K562 (cell line): ENCODE results near the gene KLRC3. TPM values are rescaled to one million over a fixed set of nuclear protein-coding genes. Genes with fewer than 3 reads are reported as not detected.

Experiments
- ATF3 ChIP-seq, 2 experiments: fragments of 450-650 bp in 1 of 2; sonication (generic) in 1 of 2; formaldehyde crosslinking in 1 of 2; IDR thresholded peaks in 1 of 2; conservative IDR thresholded peaks in 1 of 2; 2 replicates each; pipeline versions ENCODE4 v1.6.1 to v1.8.1; 2016 to 2023; ENCODE audit warnings: mild to moderate bottlenecking in 2 of 2, moderate library complexity in 2 of 2, inconsistent platforms in 1 of 2, missing genetic modification reagents in 1 of 2
- HDAC1 ChIP-seq, 2 experiments: fragments of 450-650 bp; IDR thresholded peaks; 2 replicates each; pipeline ENCODE4 v1.6.1; 2016 to 2017; ENCODE audit warnings: inconsistent platforms in 1 of 2, mild to moderate bottlenecking in 1 of 2, moderate library complexity in 1 of 2
- NBN ChIP-seq: fragments of 450-650 bp; IDR thresholded peaks from 2 replicates; pipeline ENCODE4 v1.6.1; 2016; ENCODE audit warnings: low read depth, mild to moderate bottlenecking
- SMAD4 ChIP-seq: fragments of 250-450 bp; sonication (Bioruptor Pico); conservative IDR thresholded peaks from 2 replicates; pipeline ENCODE4 v1.8.0; 2021; ENCODE audit warnings: inconsistent platforms, mild to moderate bottlenecking, moderate library complexity
- SMARCA4 ChIP-seq: fragments of 450-650 bp; IDR thresholded peaks from 2 replicates; pipeline ENCODE4 v1.6.1; 2016
- TAL1 ChIP-seq: fragments of 450-650 bp; IDR thresholded peaks from 2 replicates; pipeline ENCODE4 v1.6.1; 2016; ENCODE audit warnings: mild to moderate bottlenecking
- TRIM24 ChIP-seq, 2 experiments: fragments of 450-650 bp; IDR thresholded peaks; 2 replicates each; pipeline ENCODE4 v1.6.1; 2016
- ZBTB40 ChIP-seq, 2 experiments: fragments of 450-650 bp in 1 of 2; sonication (generic) in 1 of 2; formaldehyde crosslinking in 1 of 2; IDR thresholded peaks; 2 replicates each; pipeline versions ENCODE4 v1.7.1 to v1.9.0; 2016 to 2022; ENCODE audit warnings: inconsistent platforms in 1 of 2, mild to moderate bottlenecking in 1 of 2, missing genetic modification reagents in 1 of 2
- polyA plus RNA-seq, 8 experiments: library from polyadenylated mRNA; depleted of rRNA in 4 of 8; stranded (reverse) in 5 of 8; unstranded in 3 of 8; fragments of >200 nt; fragmentation: Nextera tagmentation in 2 of 8; fragmentation: Illumina TruSeq in 1 of 8; extraction: Ambion mirVana in 2 of 8; extraction: Trizol in 1 of 8; gene quantifications; 2 replicates each; pipeline versions ENCODE4 v1.2.1 to v1.2.3, GENCODE V29; 2011 to 2014; ENCODE audit warnings: inconsistent platforms in 1 of 8, missing spikeins in 1 of 8
- total RNA-seq, 7 experiments: library from RNA; depleted of rRNA in 6 of 7; stranded (reverse); fragments of >200 nt in 6 of 7; fragmentation: Illumina TruSeq in 2 of 7; extraction: Trizol in 2 of 7; gene quantifications; 2 replicates each; pipeline versions ENCODE4 v1.2.1 to v1.2.3, GENCODE V29; 2011 to 2021; ENCODE audit warnings: low replicate concordance in 1 of 7

KLRC3 gene
- total and polyA plus RNA-seq, 9 of the 15 experiments (the other 6 are each of a cell fraction or from before 2014, with no cell fraction given) = 0.09 to 0.32 (median 0.18) TPM; not detected in 5

GRCh38 chr12:10362828-10363657, 57.4 kb downstream of the KLRC3 start (continued):
- TF ChIP-seq ZBTB40 (IDR thresholded peaks at IDR 0.05) (peak; percentile 78), ZBTB40 (CRISPR knock-in tag; IDR thresholded peaks at IDR 0.05) (peak; percentile 70), SMARCA4 (peak; percentile 74), ATF3 (IDR thresholded peaks at IDR 0.05) (peak; percentile 90), ATF3 (CRISPR knock-in tag; conservative IDR thresholded peaks at IDR 0.05) (no peak), TAL1 (peak; percentile 84), SMAD4 (CRISPR knock-in tag) (peak; percentile 90), TRIM24 (IDR thresholded peaks at IDR 0.05) (peak; percentile 56 to 58), NBN (no peak), HDAC1 (IDR thresholded peaks at IDR 0.05) (peak in 1 of 2 experiments; percentile 47; a peak in 2 of 4 replicates)
